ENCODE measurements around the gene CERS3.

- TF ChIP-seq CTCF (IDR thresholded peaks at IDR 0.05; ENCODE audit: insufficient read depth, low read length): no peak
- TF ChIP-seq REST (IDR thresholded peaks at IDR 0.05; ENCODE audit: insufficient replicate concordance, low read depth): no peak
- no peak for TF ChIP-seq GABPA (IDR thresholded peaks at IDR 0.05; ENCODE audit: low read depth)
- no peak for TF ChIP-seq POLR2AphosphoS5 (IDR thresholded peaks at IDR 0.05; ENCODE audit: low read depth)
- TF ChIP-seq SPI1 (IDR thresholded peaks at IDR 0.05; ENCODE audit: borderline replicate concordance, low read depth): no peak
Measured at GRCh38 chr15:100355342-100355741, 173.4 kb downstream of the CERS3 start.

Data from HL-60 (cell line).